Measurements from ENCODE around the gene CHST15. TPM values are rescaled to one million over a fixed set of nuclear protein-coding genes. Genes with fewer than 3 reads are reported as not detected.

Gene CHST15
- total and polyA plus RNA-seq, 2 of the 8 experiments (the other 6 are each of a cell fraction or from before 2014, with no cell fraction given) = 8.8 to 9.1 TPM

GRCh38 chr10:124122211-124122610, 28.8 kb upstream of the CHST15 start:
- no peaks in the 10 kb centered on the region for H3K36me3 ChIP-seq (ENCODE audit: control insufficient read depth in 2 of 4, insufficient read depth in 4 of 4, low read length in 3 of 4)
- H2BK5ac ChIP-seq (ENCODE audit: low read depth, low read length) = no peak overlapping the region
- POLR2A ChIA-PET (ENCODE audit: partially characterized antibody) = no interaction called here
- no peak overlapping the region for H3K27ac ChIP-seq (ENCODE audit: low read depth, low read length)
- H2BK12ac ChIP-seq (ENCODE audit: low read depth, low read length) = 0 out of 2 replicates have a peak overlapping the region, but pooled peaks have one; percentile 2
- H3K9me3 ChIP-seq (ENCODE audit: insufficient read depth in 2 of 2, low read depth in 1 of 2, low read length in 1 of 2) = no peaks in the 10 kb centered on the region
- no peak overlapping the region for H3K4me2 ChIP-seq (ENCODE audit: insufficient read depth in 1 of 2, low read depth in 2 of 2, low read length in 2 of 2)
- H4K8ac ChIP-seq (ENCODE audit: extremely low read depth, insufficient read depth, low read length) = peak overlapping the region; percentile 42; the same call in 1 of the 2 replicates
- H3K23ac ChIP-seq (ENCODE audit: insufficient read length) = no peak overlapping the region
- no peaks in the 10 kb centered on the region for H3K79me1 ChIP-seq (ENCODE audit: low read depth, low read length)
- no peak overlapping the region for H3K9ac ChIP-seq (replicated peaks in 1 of 4; ENCODE audit: extremely low read depth in 1 of 4, low read depth in 3 of 4, low read length in 3 of 4)
- H3K4ac ChIP-seq (replicated peaks; ENCODE audit: insufficient read length, low read depth, low read length) = no peak overlapping the region
- CTCF ChIA-PET (ENCODE audit: partially characterized antibody) = no interaction called here
- peaks cover 22% of the 10 kb centered on the region; the same call in 1 of the 2 replicates for H3K23me2 ChIP-seq (ENCODE audit: low read depth, low read length)
- H3K18ac ChIP-seq (ENCODE audit: extremely low read depth, low read length) = no peak overlapping the region
- no peak overlapping the region for H3K4me3 ChIP-seq (ENCODE audit: extremely low read depth in 1 of 4, insufficient read depth in 2 of 4, low read depth in 3 of 4, low read length in 4 of 4)
- FAIRE-seq (no peak), DNase-seq (ENCODE audit: low read depth in 1 of 2, low spot score in 2 of 2) (no peak)
- peaks cover 0 to 2% (median 0%) of the 10 kb centered on the region in 4 experiments; a peak in 2 of 7 replicates for H3K27me3 ChIP-seq (replicated peaks in 1 of 4; ENCODE audit: control insufficient read depth in 3 of 4, extremely low read depth in 1 of 4, insufficient read depth in 3 of 4, low read length in 3 of 4)
- no peak overlapping the region for H3K14ac ChIP-seq (ENCODE audit: insufficient read length)
- H4K91ac ChIP-seq (replicated peaks; ENCODE audit: insufficient read length, low read length) = peak overlapping the region; percentile 34
- H2BK15ac ChIP-seq (ENCODE audit: low read length) = no peak overlapping the region
- H3K79me2 ChIP-seq (ENCODE audit: control insufficient read depth in 1 of 2, insufficient read depth in 2 of 2, low read length in 2 of 2) = no peaks in the 10 kb centered on the region
- H2AFZ ChIP-seq (ENCODE audit: low read length) = no peak overlapping the region
- WGBS, 2 experiments (ENCODE audit: extremely low coverage in 1 of 2, insufficient coverage in 1 of 2, insufficient read length in 1 of 2, insufficient replicate concordance in 2 of 2, low coverage in 1 of 2, low lambda C conversion rate in 2 of 2, missing lambda C conversion rate in 1 of 2) = 90% methylated on average over 13 of the region's 13 CpGs; no CpG with 5 or more reads in 1 of the 2 experiments
- no peak overlapping the region for H2BK20ac ChIP-seq (ENCODE audit: low read length)
- H4K5ac ChIP-seq (ENCODE audit: insufficient read length, low read depth, low read length) = no peak overlapping the region
- H4K20me1 ChIP-seq (replicated peaks in 1 of 2; ENCODE audit: control insufficient read depth in 1 of 2, insufficient read depth in 2 of 2, low read length in 2 of 2) = peaks cover 0 to 16% of the 10 kb centered on the region in 2 experiments
- H2BK120ac ChIP-seq (replicated peaks; ENCODE audit: low read depth, low read length) = no peak overlapping the region
- no peak overlapping the region for H2AK5ac ChIP-seq (ENCODE audit: low read depth, low read length)
- no peaks in the 10 kb centered on the region; a peak in 1 of 7 replicates for H3K4me1 ChIP-seq (replicated peaks in 1 of 4; ENCODE audit: control insufficient read depth in 3 of 4, insufficient read depth in 4 of 4, low read length in 3 of 4)
- H3K56ac ChIP-seq (replicated peaks; ENCODE audit: insufficient read length, low read depth, low read length) = no peak overlapping the region
- TF ChIP-seq RNF2 (IDR thresholded peaks at IDR 0.05; ENCODE audit: borderline replicate concordance, low read depth, low read length, missing control alignments, poor library complexity, severe bottlenecking) (no peak), HDAC6 (IDR thresholded peaks at IDR 0.05; ENCODE audit: low read depth, low read length) (no peak), GTF2F1 (IDR thresholded peaks at IDR 0.05; ENCODE audit: borderline replicate concordance, low read depth, low read length) (no peak), CBX5 (IDR thresholded peaks at IDR 0.05; ENCODE audit: low read depth, low read length) (no peak), BACH1 (IDR thresholded peaks at IDR 0.05; ENCODE audit: low read length) (no peak), SIN3A (conservative IDR thresholded peaks at IDR 0.05 in 1 of 2, IDR thresholded peaks at IDR 0.05 in 1 of 2; ENCODE audit: low read depth in 1 of 2, low read length in 2 of 2) (no peak), FOSL1 (IDR thresholded peaks at IDR 0.05; ENCODE audit: insufficient read depth, low read depth, low read length) (no peak), JUND (IDR thresholded peaks at IDR 0.05; ENCODE audit: low read length) (no peak), KDM1A (IDR thresholded peaks at IDR 0.05; ENCODE audit: borderline replicate concordance, low read length) (no peak), CTBP2 (IDR thresholded peaks at IDR 0.05; ENCODE audit: borderline replicate concordance, insufficient read depth, insufficient read length, low read length) (no peak), KDM4A (IDR thresholded peaks at IDR 0.05; ENCODE audit: low read depth, low read length, severe bottlenecking) (no peak), POLR2AphosphoS5 (IDR thresholded peaks at IDR 0.05; ENCODE audit: low read depth, low read length) (no peak), SIRT6 (IDR thresholded peaks at IDR 0.05; ENCODE audit: low read length) (no peak), NANOG (IDR thresholded peaks at IDR 0.05; ENCODE audit: insufficient read depth, low read depth, low read length, poor library complexity, severe bottlenecking) (no peak)
